Pancreas (tissue), 10 donors: ENCODE measurements around the gene FUT4. TPM values are rescaled to one million over a fixed set of nuclear protein-coding genes. Genes with fewer than 3 reads are reported as not detected.

Experiments
- ATAC-seq, 4 donors: fragments of 200-7000 bp; cut with Tn5 transposase; one replicate each; pipeline versions ENCODE4 v1.8.0 to v1.9.1; 2020; ENCODE audit warnings: mild to moderate bottlenecking in 4 of 4, moderate library complexity in 4 of 4
- DNase-seq, 6 donors: peaks; one replicate each; pipeline ENCODE4 v3.0.0-alpha.2; 2020
- FAIRE-seq: peaks from 2 replicates; lab custom pipeline; 2012; peaks lifted over from hg19 to GRCh38; lab: Jason Lieb, UNC
- H3K27ac ChIP-seq, 4 donors: fragments of 200-600 bp; sonication (generic); 1 replicate in 3 of 4; 2 replicates in 1 of 4; pipeline versions ENCODE4 v1.5.0 to v1.8.0; 2020
- H3K27me3 ChIP-seq, 4 donors: fragments of 200-600 bp; one replicate each; pipeline ENCODE4 v1.8.0; 2021
- H3K36me3 ChIP-seq, 3 donors: fragments of 200-600 bp; sonication (generic) in 1 of 3; one replicate each; pipeline versions ENCODE4 v1.5.0 to v1.8.0; 2020 to 2021
- H3K4me1 ChIP-seq, 3 donors: fragments of 200-600 bp; one replicate each; pipeline ENCODE4 v1.8.0; 2021
- H3K4me3 ChIP-seq, 4 donors: fragments of 200-600 bp; sonication (generic) in 2 of 4; one replicate each; pipeline versions ENCODE4 v1.5.0 to v1.8.0; 2020 to 2021
- H3K9me3 ChIP-seq, 4 donors: fragments of 200-600 bp; one replicate each; pipeline ENCODE4 v1.8.0; 2021
- CTCF ChIP-seq, 4 donors: fragments of 200-600 bp; sonication (generic) in 3 of 4; IDR thresholded peaks; one replicate each; pipeline versions ENCODE4 v1.5.0 to v1.8.0; 2021; ENCODE audit warnings: antibody characterized with exemption in 4 of 4
- WGBS, 2 donors: extraction: QIAGEN DNeasy Blood & Tissue Kit; methylation state at CpG; one replicate each; pipeline ENCODE4 v1.1.7; 2013; 5-methylcytosine and 5-hydroxymethylcytosine counted together
- intact Hi-C, 3 donors: fragments of 100-400 bp; cut with DNase I; formaldehyde crosslinking; loops; one replicate each; pipeline versions ENCODE4 v1.11.1 to v1.14.2; 2022
- polyA plus RNA-seq, 2 donors: library from polyadenylated mRNA; stranded (reverse); fragments of 200-250 nt; gene quantifications; one replicate each; pipeline ENCODE4 v1.2.3, GENCODE V29; 2013
- total RNA-seq, 6 donors: library from RNA; stranded (reverse); fragmentation: NEBNext Ultra II Directional in 4 of 6; extraction: Animal tissue kit (Norgen Biotek cat#: 25700) in 4 of 6; gene quantifications; one replicate each; pipeline versions ENCODE4 v1.2.1 to v1.2.4, GENCODE V29; 2021 to 2023
- donor health status: healthy with polysubstance abuse.
- donor health status: DM: no; HTN: no; CAD: no; lungs with moderate emphysema.
- donor health status: DM: no; HTN: no; CAD: no.
- donor health status: control.
- donor health status: control.
- donor health status: Bipolar disorder and iron deficiency.
- donor health status: DM: yes; HTN: yes; CAD: no.
- donor health status: DM: no; HTN: no; CAD: no.
- donor health status: DM: no; HTN: no; CAD: no.
- donor health status: DM: yes; HTN: yes; CAD: no.

FUT4 gene
- total and polyA plus RNA-seq, 8 donors, result 2.4 to 14.6 (median 5.6) TPM

GRCh38 chr11:94593030-94593429, 49.3 kb downstream of the FUT4 start:
- Histone ChIP-seq H3K9me3 (no peaks in the 10 kb centered on the region), H3K27ac (no peak overlapping the region), H3K27me3 (no peaks in the 10 kb centered on the region), H3K4me3 (no peak overlapping the region), H3K36me3 (peaks cover 0 to 8% (median 7%) of the 10 kb centered on the region in 3 donors), H3K4me1 (no peaks in the 10 kb centered on the region)
- intact Hi-C loops, result loop anchor here in 1 of 3 donors (10.0 kb wide), 1 partner anchor 68 kb away; no protein-coding TSS in a partner anchor
- no peak for TF ChIP-seq CTCF (IDR thresholded peaks at IDR 0.05)
- DNase-seq (no peak), ATAC-seq (peak in 1 of 4 donors; percentile 60), FAIRE-seq (no peak)
- 71 to 74% methylated on average over 2 of the region's 2 CpGs for WGBS, 2 donors

DNA sequence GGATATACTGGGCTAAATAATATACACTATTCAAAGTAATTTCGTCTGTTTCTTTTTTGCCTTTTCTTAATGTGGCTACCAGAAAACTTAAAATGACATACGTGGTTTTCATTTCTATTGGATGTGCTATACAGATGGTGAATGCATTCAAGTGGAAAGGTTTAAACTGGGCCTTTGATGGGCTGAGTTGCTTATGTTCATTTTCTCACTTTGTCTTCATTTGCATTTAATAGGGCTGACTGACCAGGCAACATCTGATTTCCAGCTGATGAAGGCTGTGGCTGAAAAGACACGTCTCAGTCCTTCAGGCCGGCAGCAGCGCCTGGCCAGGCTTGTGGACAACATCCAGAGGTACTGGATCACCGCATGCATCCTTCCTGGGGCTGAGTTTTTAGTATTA, 51.4 kb downstream of the FUT4 start:
- Histone ChIP-seq H3K9me3 (no peaks in the 10 kb centered on the region), H3K4me1 (no peaks in the 10 kb centered on the region), H3K36me3 (peaks cover 0 to 8% (median 7%) of the 10 kb centered on the region in 3 donors), H3K4me3 (no peak overlapping the region), H3K27ac (no peak overlapping the region), H3K27me3 (no peaks in the 10 kb centered on the region)
- no peak for ATAC-seq
- no peak for TF ChIP-seq CTCF (IDR thresholded peaks at IDR 0.05)
- DNase-seq, result no peak
- FAIRE-seq, result no peak
- 92 to 94% methylated on average over 6 of the region's 6 CpGs for WGBS, 2 donors
- intact Hi-C loops, result loop anchor here in 1 of 3 donors (10.0 kb wide), 1 partner anchor 70 kb away; no protein-coding TSS in a partner anchor

DNA sequence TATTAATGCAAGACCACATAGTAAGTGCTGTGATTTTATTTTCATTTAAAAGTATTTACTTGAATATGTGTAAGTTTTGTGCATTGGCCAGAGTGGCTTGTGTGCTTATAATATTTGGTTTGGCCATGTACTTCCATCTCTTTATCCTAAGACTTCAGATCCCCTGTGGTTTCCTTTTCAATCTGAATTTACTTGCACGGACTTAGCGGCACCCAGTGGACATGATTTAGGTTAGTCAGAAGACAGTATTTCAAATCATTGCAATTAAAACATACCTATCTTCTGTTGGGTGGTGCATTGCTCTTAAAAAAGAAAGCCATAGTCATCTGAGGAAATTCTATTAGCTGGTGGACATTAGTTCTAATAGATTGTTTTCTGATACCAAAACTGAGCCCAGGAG, 54.2 kb downstream of the FUT4 start:
- DNase-seq (peak in 1 of 6 donors; percentile 16), FAIRE-seq (no peak), ATAC-seq (no peak)
- Histone ChIP-seq H3K27me3 (no peaks in the 10 kb centered on the region), H3K36me3 (peaks cover 0 to 8% (median 0%) of the 10 kb centered on the region in 3 donors), H3K4me1 (peaks cover 0 to 15% (median 8%) of the 10 kb centered on the region in 3 donors), H3K4me3 (no peak overlapping the region), H3K9me3 (no peaks in the 10 kb centered on the region), H3K27ac (no peak overlapping the region)
- intact Hi-C loops, result loop anchor here in 1 of 3 donors (10.0 kb wide), 1 partner anchor 73 kb away; no protein-coding TSS in a partner anchor
- 58 to 76% methylated on average over 2 of the region's 2 CpGs for WGBS, 2 donors
- no peak for TF ChIP-seq CTCF (IDR thresholded peaks at IDR 0.05)

Other genes starting within 250 kb of the FUT4 start
- gene IZUMO1R, start 239.3 kb upstream of the FUT4 start, total RNA-seq, result not detected
- not detected for gene IZUMO1R, start 239.3 kb upstream of the FUT4 start, polyA plus RNA-seq
- gene GPR83, start 142.5 kb upstream of the FUT4 start, total RNA-seq, result under 1 TPM in 2 of 6 donors, not detected in 4; 0.05 to 0.12 TPM
- gene GPR83, start 142.5 kb upstream of the FUT4 start, polyA plus RNA-seq, result under 1 TPM; 0.11 to 0.19 TPM
- 10 to 100 TPM in 3 of 6 donors, 1 to 10 TPM in 3; 6.9 to 13.4 (median 10.8) TPM for gene MRE11, start 50.1 kb upstream of the FUT4 start, total RNA-seq
- gene MRE11, start 50.1 kb upstream of the FUT4 start, polyA plus RNA-seq, result 1 to 10 TPM; 4.2 TPM
- gene ANKRD49, start 49.9 kb upstream of the FUT4 start, total RNA-seq, result 10 to 100 TPM in 1 of 6 donors, 1 to 10 TPM in 5; 4.3 to 10.9 (median 6.0) TPM
- 10 to 100 TPM; 13.3 to 25.2 TPM for gene ANKRD49, start 49.9 kb upstream of the FUT4 start, polyA plus RNA-seq
- gene C11orf97, start 31.5 kb upstream of the FUT4 start, total RNA-seq, result not detected
- gene C11orf97, start 31.5 kb upstream of the FUT4 start, polyA plus RNA-seq, result not detected
- 10 to 100 TPM in 1 of 6 donors, 1 to 10 TPM in 5; 4.0 to 10.4 (median 5.0) TPM for gene PIWIL4, start 23.4 kb downstream of the FUT4 start, total RNA-seq
- 10 to 100 TPM; 12.1 to 12.3 TPM for gene PIWIL4, start 23.4 kb downstream of the FUT4 start, polyA plus RNA-seq
- gene AMOTL1, start 224.4 kb downstream of the FUT4 start, total RNA-seq, result 10 to 100 TPM; 17.0 to 30.2 (median 19.6) TPM
- 1 to 10 TPM; 3.5 to 5.5 TPM for gene AMOTL1, start 224.4 kb downstream of the FUT4 start, polyA plus RNA-seq